K562 (cell line): Measurements from ENCODE around the gene NSMF. TPM values are rescaled to one million over a fixed set of nuclear protein-coding genes. Genes with fewer than 3 reads are reported as not detected.
A peak's percentile ranks its signal among the peaks of the same experiment; 100 is the strongest.

Source experiments
- CBFA2T2 ChIP-seq: fragments of 450-650 bp; conservative IDR thresholded peaks from 2 replicates; pipeline ENCODE4 v1.6.1; 2017; ENCODE audit warnings: mild to moderate bottlenecking
- ELF4 ChIP-seq: fragments of 450-650 bp; formaldehyde crosslinking; IDR thresholded peaks from 2 replicates; pipeline ENCODE4 v1.4.0; 2022; ENCODE audit warnings: missing genetic modification characterization
- HDAC1 ChIP-seq, 2 experiments: fragments of 450-650 bp; IDR thresholded peaks; 2 replicates each; pipeline ENCODE4 v1.6.1; 2016 to 2017; ENCODE audit warnings: inconsistent platforms in 1 of 2, mild to moderate bottlenecking in 1 of 2, moderate library complexity in 1 of 2
- HMG20B ChIP-seq: fragments of 250-450 bp; sonication (Bioruptor Pico); IDR thresholded peaks from 2 replicates; pipeline ENCODE4 v1.5.0; 2021; ENCODE audit warnings: mild to moderate bottlenecking
- ID3 ChIP-seq, 2 experiments: fragments of 250-450 bp in 1 of 2; fragments of 450-650 bp in 1 of 2; sonication (Bioruptor Pico) in 1 of 2; IDR thresholded peaks; 2 replicates each; pipeline versions ENCODE4 v1.6.1 to v1.8.0; 2016 to 2021; ENCODE audit warnings: mild to moderate bottlenecking in 2 of 2, moderate library complexity in 2 of 2, missing compliant biosample characterization in 1 of 2, missing genetic modification characterization in 1 of 2
- IRF2 ChIP-seq: sonication (generic); formaldehyde crosslinking; IDR thresholded peaks from 2 replicates; pipeline ENCODE4 v1.8.1; 2022; ENCODE audit warnings: mild to moderate bottlenecking, missing genetic modification reagents
- MAFK ChIP-seq: IDR thresholded peaks from 2 replicates; pipeline ENCODE4 v1.6.1; 2011; ENCODE audit warnings: low read length, improper control_type of control experiment
- MEF2A ChIP-seq: IDR thresholded peaks from 2 replicates; pipeline ENCODE4 v1.6.1; 2011; ENCODE audit warnings: low read depth, mild to moderate bottlenecking, low read length, moderate library complexity; ENCODE audit not compliant: control insufficient read depth
- MNT ChIP-seq, 2 experiments: fragments of 450-650 bp; conservative IDR thresholded peaks; 2 replicates each; pipeline ENCODE4 v1.6.1; 2017; ENCODE audit warnings: mild to moderate bottlenecking in 2 of 2, moderate library complexity in 2 of 2
- POLR2A ChIP-seq: fragments of 450-650 bp; conservative IDR thresholded peaks from 2 replicates; pipeline ENCODE4 v1.6.1; 2016
- PTBP1 ChIP-seq: fragments of 200-400 bp; formaldehyde crosslinking; IDR thresholded peaks from 2 replicates; pipeline ENCODE4 v1.6.1; 2017; ENCODE audit warnings: low read depth, low read length
- SP1 ChIP-seq: sonication (generic); formaldehyde crosslinking; IDR thresholded peaks from 2 replicates; pipeline ENCODE4 v1.8.1; 2022; ENCODE audit warnings: mild to moderate bottlenecking, missing genetic modification reagents
- THRAP3 ChIP-seq: fragments of 450-650 bp; IDR thresholded peaks from 2 replicates; pipeline ENCODE4 v1.6.1; 2016; ENCODE audit warnings: mild to moderate bottlenecking, inconsistent platforms, borderline replicate concordance
- ZC3H8 ChIP-seq: fragments of 450-650 bp; IDR thresholded peaks from 2 replicates; pipeline ENCODE4 v1.6.1; 2017
- ZNF695 ChIP-seq: fragments of 450-650 bp; formaldehyde crosslinking; IDR thresholded peaks from 2 replicates; pipeline ENCODE4 v1.4.0; 2020; ENCODE audit warnings: mild to moderate bottlenecking, moderate library complexity
- ZNF766 ChIP-seq: fragments of 200-800 bp; sonication (Bioruptor generic); conservative IDR thresholded peaks from 2 replicates; pipeline ENCODE4 v1.6.1; 2016; ENCODE audit warnings: missing genetic modification characterization, missing compliant biosample characterization
- polyA plus RNA-seq, 8 experiments: library from polyadenylated mRNA; depleted of rRNA in 4 of 8; stranded (reverse) in 5 of 8; unstranded in 3 of 8; fragments of >200 nt; fragmentation: Nextera tagmentation in 2 of 8; fragmentation: Illumina TruSeq in 1 of 8; extraction: Ambion mirVana in 2 of 8; extraction: Trizol in 1 of 8; gene quantifications; 2 replicates each; pipeline versions ENCODE4 v1.2.1 to v1.2.3, GENCODE V29; 2011 to 2014; ENCODE audit warnings: inconsistent platforms in 1 of 8, missing spikeins in 1 of 8
- total RNA-seq, 7 experiments: library from RNA; depleted of rRNA in 6 of 7; stranded (reverse); fragments of >200 nt in 6 of 7; fragmentation: Illumina TruSeq in 2 of 7; extraction: Trizol in 2 of 7; gene quantifications; 2 replicates each; pipeline versions ENCODE4 v1.2.1 to v1.2.3, GENCODE V29; 2011 to 2021; ENCODE audit warnings: low replicate concordance in 1 of 7
- TF ChIP-seq, protein P1 (sequence below): IDR thresholded peaks from 2 replicates; pipeline ENCODE4 v1.6.1; 2011; ENCODE audit not compliant: insufficient read length; ENCODE audit errors: extremely low read depth
- TF ChIP-seq, protein P2 (sequence below): sonication (generic); formaldehyde crosslinking; IDR thresholded peaks from 2 replicates; pipeline ENCODE4 v1.5.0; 2020; ENCODE audit warnings: missing genetic modification reagents
- TF ChIP-seq, protein P3 (sequence below): fragments of 450-650 bp; IDR thresholded peaks from 2 replicates; pipeline ENCODE4 v1.6.1; 2018; ENCODE audit warnings: mild to moderate bottlenecking, low read depth; ENCODE audit not compliant: partially characterized antibody
- TF ChIP-seq, protein P4 (sequence below): sonication (generic); formaldehyde crosslinking; IDR thresholded peaks from 2 replicates; pipeline ENCODE4 v1.8.0; 2022; ENCODE audit warnings: mild to moderate bottlenecking, missing genetic modification reagents

Gene NSMF
- total and polyA plus RNA-seq, 9 of the 15 experiments (the other 6 are each of a cell fraction or from before 2014, with no cell fraction given): 0.20 to 82.7 (median 29.3) TPM

GRCh38 chr9:137494104-137494544 lies 35.0 kb upstream of the NSMF start (continued):
- TF ChIP-seq IRF2 (CRISPR knock-in tag) (no peak), ELF4 (CRISPR knock-in tag) (no peak), MEF2A (no peak), SP1 (CRISPR knock-in tag) (0 out of 2 replicates have a peak, but pooled peaks have one; percentile 53), ZNF695 (CRISPR knock-in tag) (no peak), THRAP3 (no peak), HMG20B (CRISPR knock-in tag) (no peak), HDAC1 (IDR thresholded peaks at IDR 0.05) (peak in 1 of 2 experiments; percentile 39; a peak in 1 of 4 replicates), ZNF766 (CRISPR knock-in tag) (no peak), MAFK (no peak; the same call in 1 of the 2 replicates), PTBP1 (no peak), MNT (conservative IDR thresholded peaks at IDR 0.05) (no peak), ZC3H8 (no peak), ID3 (CRISPR knock-in tag; IDR thresholded peaks at IDR 0.05) (no peak), ID3 (tag; IDR thresholded peaks at IDR 0.05) (no peak), CBFA2T2 (peak; percentile 13; the same call in 1 of the 2 replicates), POLR2A (0 out of 2 replicates have a peak, but pooled peaks have one; percentile 33)
- TF ChIP-seq, protein P1, sequence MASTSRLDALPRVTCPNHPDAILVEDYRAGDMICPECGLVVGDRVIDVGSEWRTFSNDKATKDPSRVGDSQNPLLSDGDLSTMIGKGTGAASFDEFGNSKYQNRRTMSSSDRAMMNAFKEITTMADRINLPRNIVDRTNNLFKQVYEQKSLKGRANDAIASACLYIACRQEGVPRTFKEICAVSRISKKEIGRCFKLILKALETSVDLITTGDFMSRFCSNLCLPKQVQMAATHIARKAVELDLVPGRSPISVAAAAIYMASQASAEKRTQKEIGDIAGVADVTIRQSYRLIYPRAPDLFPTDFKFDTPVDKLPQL: no peak
- TF ChIP-seq, protein P2, sequence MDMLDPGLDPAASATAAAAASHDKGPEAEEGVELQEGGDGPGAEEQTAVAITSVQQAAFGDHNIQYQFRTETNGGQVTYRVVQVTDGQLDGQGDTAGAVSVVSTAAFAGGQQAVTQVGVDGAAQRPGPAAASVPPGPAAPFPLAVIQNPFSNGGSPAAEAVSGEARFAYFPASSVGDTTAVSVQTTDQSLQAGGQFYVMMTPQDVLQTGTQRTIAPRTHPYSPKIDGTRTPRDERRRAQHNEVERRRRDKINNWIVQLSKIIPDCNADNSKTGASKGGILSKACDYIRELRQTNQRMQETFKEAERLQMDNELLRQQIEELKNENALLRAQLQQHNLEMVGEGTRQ: no peak
- TF ChIP-seq, protein P3, sequence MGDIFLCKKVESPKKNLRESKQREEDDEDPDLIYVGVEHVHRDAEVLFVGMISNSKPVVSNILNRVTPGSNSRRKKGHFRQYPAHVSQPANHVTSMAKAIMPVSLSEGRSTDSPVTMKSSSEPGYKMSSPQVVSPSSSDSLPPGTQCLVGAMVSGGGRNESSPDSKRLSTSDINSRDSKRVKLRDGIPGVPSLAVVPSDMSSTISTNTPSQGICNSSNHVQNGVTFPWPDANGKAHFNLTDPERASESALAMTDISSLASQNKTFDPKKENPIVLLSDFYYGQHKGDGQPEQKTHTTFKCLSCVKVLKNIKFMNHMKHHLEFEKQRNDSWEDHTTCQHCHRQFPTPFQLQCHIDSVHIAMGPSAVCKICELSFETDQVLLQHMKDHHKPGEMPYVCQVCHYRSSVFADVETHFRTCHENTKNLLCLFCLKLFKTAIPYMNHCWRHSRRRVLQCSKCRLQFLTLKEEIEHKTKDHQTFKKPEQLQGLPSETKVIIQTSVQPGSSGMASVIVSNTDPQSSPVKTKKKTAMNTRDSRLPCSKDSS: no peak
- TF ChIP-seq, protein P4, sequence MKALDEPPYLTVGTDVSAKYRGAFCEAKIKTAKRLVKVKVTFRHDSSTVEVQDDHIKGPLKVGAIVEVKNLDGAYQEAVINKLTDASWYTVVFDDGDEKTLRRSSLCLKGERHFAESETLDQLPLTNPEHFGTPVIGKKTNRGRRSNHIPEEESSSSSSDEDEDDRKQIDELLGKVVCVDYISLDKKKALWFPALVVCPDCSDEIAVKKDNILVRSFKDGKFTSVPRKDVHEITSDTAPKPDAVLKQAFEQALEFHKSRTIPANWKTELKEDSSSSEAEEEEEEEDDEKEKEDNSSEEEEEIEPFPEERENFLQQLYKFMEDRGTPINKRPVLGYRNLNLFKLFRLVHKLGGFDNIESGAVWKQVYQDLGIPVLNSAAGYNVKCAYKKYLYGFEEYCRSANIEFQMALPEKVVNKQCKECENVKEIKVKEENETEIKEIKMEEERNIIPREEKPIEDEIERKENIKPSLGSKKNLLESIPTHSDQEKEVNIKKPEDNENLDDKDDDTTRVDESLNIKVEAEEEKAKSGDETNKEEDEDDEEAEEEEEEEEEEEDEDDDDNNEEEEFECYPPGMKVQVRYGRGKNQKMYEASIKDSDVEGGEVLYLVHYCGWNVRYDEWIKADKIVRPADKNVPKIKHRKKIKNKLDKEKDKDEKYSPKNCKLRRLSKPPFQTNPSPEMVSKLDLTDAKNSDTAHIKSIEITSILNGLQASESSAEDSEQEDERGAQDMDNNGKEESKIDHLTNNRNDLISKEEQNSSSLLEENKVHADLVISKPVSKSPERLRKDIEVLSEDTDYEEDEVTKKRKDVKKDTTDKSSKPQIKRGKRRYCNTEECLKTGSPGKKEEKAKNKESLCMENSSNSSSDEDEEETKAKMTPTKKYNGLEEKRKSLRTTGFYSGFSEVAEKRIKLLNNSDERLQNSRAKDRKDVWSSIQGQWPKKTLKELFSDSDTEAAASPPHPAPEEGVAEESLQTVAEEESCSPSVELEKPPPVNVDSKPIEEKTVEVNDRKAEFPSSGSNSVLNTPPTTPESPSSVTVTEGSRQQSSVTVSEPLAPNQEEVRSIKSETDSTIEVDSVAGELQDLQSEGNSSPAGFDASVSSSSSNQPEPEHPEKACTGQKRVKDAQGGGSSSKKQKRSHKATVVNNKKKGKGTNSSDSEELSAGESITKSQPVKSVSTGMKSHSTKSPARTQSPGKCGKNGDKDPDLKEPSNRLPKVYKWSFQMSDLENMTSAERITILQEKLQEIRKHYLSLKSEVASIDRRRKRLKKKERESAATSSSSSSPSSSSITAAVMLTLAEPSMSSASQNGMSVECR (CRISPR knock-in tag): 0 out of 2 replicates have a peak, but pooled peaks have one; percentile 23
